Testis (tissue), 2 donors: ENCODE measurements around the gene DLX5.

Experiments used
- POLR2A ChIP-seq: fragments of 450-650 bp; IDR thresholded peaks from one replicate; pipeline ENCODE4 v1.6.1; 2017; ENCODE audit warnings: antibody characterized with exemption, mild to moderate bottlenecking, moderate library complexity
- TF ChIP-seq, protein P1 (sequence below), 3 experiments: fragments of 450-650 bp in 2 of 3; fragments of 200-600 bp in 1 of 3; sonication (generic) in 1 of 3; IDR thresholded peaks; one replicate each; pipeline ENCODE4 v1.5.1; 2016 to 2019; ENCODE audit warnings: antibody characterized with exemption in 3 of 3, mild to moderate bottlenecking in 2 of 3, moderate library complexity in 1 of 3

GRCh38 chr7:96985992-96986391 lies 38.6 kb downstream of the DLX5 start:
- TF ChIP-seq, protein P1, sequence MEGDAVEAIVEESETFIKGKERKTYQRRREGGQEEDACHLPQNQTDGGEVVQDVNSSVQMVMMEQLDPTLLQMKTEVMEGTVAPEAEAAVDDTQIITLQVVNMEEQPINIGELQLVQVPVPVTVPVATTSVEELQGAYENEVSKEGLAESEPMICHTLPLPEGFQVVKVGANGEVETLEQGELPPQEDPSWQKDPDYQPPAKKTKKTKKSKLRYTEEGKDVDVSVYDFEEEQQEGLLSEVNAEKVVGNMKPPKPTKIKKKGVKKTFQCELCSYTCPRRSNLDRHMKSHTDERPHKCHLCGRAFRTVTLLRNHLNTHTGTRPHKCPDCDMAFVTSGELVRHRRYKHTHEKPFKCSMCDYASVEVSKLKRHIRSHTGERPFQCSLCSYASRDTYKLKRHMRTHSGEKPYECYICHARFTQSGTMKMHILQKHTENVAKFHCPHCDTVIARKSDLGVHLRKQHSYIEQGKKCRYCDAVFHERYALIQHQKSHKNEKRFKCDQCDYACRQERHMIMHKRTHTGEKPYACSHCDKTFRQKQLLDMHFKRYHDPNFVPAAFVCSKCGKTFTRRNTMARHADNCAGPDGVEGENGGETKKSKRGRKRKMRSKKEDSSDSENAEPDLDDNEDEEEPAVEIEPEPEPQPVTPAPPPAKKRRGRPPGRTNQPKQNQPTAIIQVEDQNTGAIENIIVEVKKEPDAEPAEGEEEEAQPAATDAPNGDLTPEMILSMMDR (IDR thresholded peaks at IDR 0.05) = no peak
- no peak for TF ChIP-seq POLR2A
